Measurements from ENCODE around the gene TCF7L2.

GRCh38 chr10:112932658-112933057 lies 17.4 kb upstream of the TCF7L2 start:
- TF ChIP-seq, protein P1, sequence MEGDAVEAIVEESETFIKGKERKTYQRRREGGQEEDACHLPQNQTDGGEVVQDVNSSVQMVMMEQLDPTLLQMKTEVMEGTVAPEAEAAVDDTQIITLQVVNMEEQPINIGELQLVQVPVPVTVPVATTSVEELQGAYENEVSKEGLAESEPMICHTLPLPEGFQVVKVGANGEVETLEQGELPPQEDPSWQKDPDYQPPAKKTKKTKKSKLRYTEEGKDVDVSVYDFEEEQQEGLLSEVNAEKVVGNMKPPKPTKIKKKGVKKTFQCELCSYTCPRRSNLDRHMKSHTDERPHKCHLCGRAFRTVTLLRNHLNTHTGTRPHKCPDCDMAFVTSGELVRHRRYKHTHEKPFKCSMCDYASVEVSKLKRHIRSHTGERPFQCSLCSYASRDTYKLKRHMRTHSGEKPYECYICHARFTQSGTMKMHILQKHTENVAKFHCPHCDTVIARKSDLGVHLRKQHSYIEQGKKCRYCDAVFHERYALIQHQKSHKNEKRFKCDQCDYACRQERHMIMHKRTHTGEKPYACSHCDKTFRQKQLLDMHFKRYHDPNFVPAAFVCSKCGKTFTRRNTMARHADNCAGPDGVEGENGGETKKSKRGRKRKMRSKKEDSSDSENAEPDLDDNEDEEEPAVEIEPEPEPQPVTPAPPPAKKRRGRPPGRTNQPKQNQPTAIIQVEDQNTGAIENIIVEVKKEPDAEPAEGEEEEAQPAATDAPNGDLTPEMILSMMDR (conservative IDR thresholded peaks at IDR 0.05 in 1 of 2, IDR thresholded peaks at IDR 0.05 in 1 of 2; ENCODE audit: low read depth in 1 of 2, low read length in 2 of 2) = no peak
- no peak for TF ChIP-seq EZH2 (IDR thresholded peaks at IDR 0.05; ENCODE audit: low read length, missing control alignments)
